CD14-positive monocyte (primary cell): ENCODE measurements around the gene GDPGP1. TPM values are rescaled to one million over a fixed set of nuclear protein-coding genes. Genes with fewer than 3 reads are reported as not detected.
A peak's percentile ranks its signal among the peaks of the same experiment; 100 is the strongest.

Experiments used
- DNase-seq, 3 donors: peaks; one replicate each; pipeline ENCODE4 v3.0.0-alpha.2; 2011 to 2022
- H2AFZ ChIP-seq: 2 replicates; pipeline ENCODE4 v1.6.0; 2012; ENCODE audit warnings: mild to moderate bottlenecking, low read depth, low read length, inconsistent platforms; ENCODE audit not compliant: insufficient read depth, poor library complexity, severe bottlenecking
- H3K27ac ChIP-seq, 2 donors: 1 replicate in 1 of 2; 2 replicates in 1 of 2; pipeline ENCODE4 v1.5.1; 2012 to 2013; ENCODE audit warnings: low read length in 2 of 2, control low read depth in 1 of 2, inconsistent platforms in 1 of 2, low read depth in 1 of 2, mild to moderate bottlenecking in 1 of 2
- H3K27me3 ChIP-seq, 2 donors: one replicate each; pipeline versions ENCODE4 v1.6.0 to v1.6.1; 2011 to 2013; ENCODE audit warnings: low read length in 2 of 2; ENCODE audit not compliant: control insufficient read depth in 2 of 2, insufficient read depth in 2 of 2
- H3K36me3 ChIP-seq, 2 donors: replicated peaks in 1 of 2; 1 replicate in 1 of 2; 2 replicates in 1 of 2; pipeline versions ENCODE4 v1.5.1 to v1.6.1; 2012 to 2013; ENCODE audit warnings: low read length in 2 of 2, control low read depth in 1 of 2, inconsistent platforms in 1 of 2, mild to moderate bottlenecking in 1 of 2; ENCODE audit not compliant: insufficient read depth in 2 of 2, control insufficient read depth in 1 of 2
- H3K4me1 ChIP-seq, 2 donors: 1 replicate in 1 of 2; 2 replicates in 1 of 2; pipeline versions ENCODE4 v1.5.1 to v1.6.1; 2012 to 2013; ENCODE audit warnings: low read length in 2 of 2, control low read depth in 1 of 2, inconsistent platforms in 1 of 2, mild to moderate bottlenecking in 1 of 2, moderate library complexity in 1 of 2; ENCODE audit not compliant: insufficient read depth in 2 of 2, control insufficient read depth in 1 of 2
- H3K4me2 ChIP-seq: replicated peaks from 2 replicates; pipeline ENCODE3; 2012; ENCODE audit warnings: low read length, moderate library complexity, mild to moderate bottlenecking; ENCODE audit not compliant: poor library complexity, severe bottlenecking; ENCODE audit errors: extremely low read depth
- H3K4me3 ChIP-seq, 3 experiments: fragments of 200-600 bp in 1 of 3; sonication (generic) in 1 of 3; replicated peaks in 1 of 3; 1 replicate in 2 of 3; 2 replicates in 1 of 3; pipeline ENCODE4 v1.5.1; 2011 to 2013; ENCODE audit warnings: low read length in 3 of 3, mild to moderate bottlenecking in 3 of 3, control low read depth in 2 of 3, low read depth in 2 of 3, inconsistent platforms in 1 of 3, moderate library complexity in 1 of 3
- H3K79me2 ChIP-seq: 2 replicates; pipeline ENCODE4 v1.6.0; 2012; ENCODE audit warnings: mild to moderate bottlenecking, control low read depth, inconsistent platforms, low read length, moderate library complexity; ENCODE audit not compliant: insufficient read depth
- H3K9ac ChIP-seq: 2 replicates; pipeline ENCODE4 v1.6.0; 2017; ENCODE audit warnings: low read length, mild to moderate bottlenecking; ENCODE audit not compliant: insufficient read depth, poor library complexity, severe bottlenecking
- H3K9me3 ChIP-seq, 2 donors: replicated peaks in 1 of 2; 1 replicate in 1 of 2; 2 replicates in 1 of 2; pipeline versions ENCODE4 v1.5.1 to v1.6.1; 2012 to 2013; ENCODE audit warnings: low read length in 2 of 2, control low read depth in 1 of 2; ENCODE audit not compliant: control insufficient read depth in 1 of 2, insufficient read depth in 1 of 2
- H4K20me1 ChIP-seq: 2 replicates; pipeline ENCODE4 v1.6.0; 2012; ENCODE audit warnings: mild to moderate bottlenecking, low read length, control low read depth, moderate library complexity; ENCODE audit not compliant: insufficient read depth
- H3K27ac Mint-ChIP-seq, 7 donors: one replicate each; pipeline ENCODE4 v1.8.0; 2020; ENCODE audit warnings: mild to moderate bottlenecking in 7 of 7, mixed read lengths in 7 of 7, moderate library complexity in 6 of 7, inconsistent platforms in 2 of 7
- H3K27me3 Mint-ChIP-seq, 3 donors: one replicate each; pipeline ENCODE4 v1.8.0; 2021 to 2022; ENCODE audit warnings: low read depth in 3 of 3, mild to moderate bottlenecking in 3 of 3, mixed read lengths in 3 of 3, moderate library complexity in 3 of 3, inconsistent platforms in 1 of 3
- H3K36me3 Mint-ChIP-seq, 2 donors: one replicate each; pipeline ENCODE4 v1.8.0; 2020; ENCODE audit warnings: mixed read lengths in 2 of 2, inconsistent platforms in 1 of 2, mild to moderate bottlenecking in 1 of 2
- H3K4me1 Mint-ChIP-seq: one replicate; pipeline ENCODE4 v1.8.0; 2020; ENCODE audit warnings: mild to moderate bottlenecking, mixed read lengths
- H3K4me3 Mint-ChIP-seq, 2 donors: one replicate each; pipeline ENCODE4 v1.8.0; 2020; ENCODE audit warnings: mild to moderate bottlenecking in 2 of 2, mixed read lengths in 2 of 2, moderate library complexity in 1 of 2
- H3K9me3 Mint-ChIP-seq, 7 donors: one replicate each; pipeline ENCODE4 v1.8.0; 2020 to 2022; ENCODE audit warnings: mixed read lengths in 7 of 7, mild to moderate bottlenecking in 6 of 7, moderate library complexity in 6 of 7, inconsistent platforms in 2 of 7
- CTCF ChIP-seq: fragments of 200-600 bp; IDR thresholded peaks from one replicate; pipeline ENCODE4 v1.8.0; 2022; ENCODE audit warnings: antibody characterized with exemption, mild to moderate bottlenecking
- WGBS: methylation state at CpG from one replicate; pipeline ENCODE4 v1.1.5; 2013; ENCODE audit warnings: missing lambda C conversion rate; ENCODE audit not compliant: insufficient coverage; 5-methylcytosine and 5-hydroxymethylcytosine counted together
- intact Hi-C, 2 donors: fragments of 100-400 bp; cut with micrococcal nuclease; formaldehyde crosslinking; loops; one replicate each; pipeline versions ENCODE4 v1.15.0 to v1.15.1; 2023
- polyA plus RNA-seq, 3 donors: library from polyadenylated mRNA; depleted of rRNA in 1 of 3; unstranded in 2 of 3; stranded (reverse) in 1 of 3; fragments of 300-500 nt in 2 of 3; fragments of >200 nt in 1 of 3; fragmentation: Illumina TruSeq in 2 of 3; gene quantifications; 1 replicate in 2 of 3; 2 replicates in 1 of 3; pipeline ENCODE4 v1.2.3, GENCODE V29; 2012 to 2021

The GDPGP1 gene
- polyA plus RNA-seq, 3 donors: 0.53 to 3.3 (median 0.91) TPM

- Mint-ChIP-seq H3K4me3 (peak within 1 kb of the TSS; percentile 80 to 90), H3K9me3 (peaks cover 0 to 1% (median 0%) of the 10 kb centered on the region in 7 donors), H3K36me3 (peaks cover 46 to 59% of the 10 kb centered on the region in 2 donors), H3K27me3 (peaks cover 0 to 1% (median 0%) of the 10 kb centered on the region in 3 donors), H3K27ac (peak within 1 kb of the TSS; percentile 88 to 96 (median 93)), H3K4me1 (peaks cover 40% of the 10 kb centered on the region)
- WGBS: under 1% methylated on average over 63 of the region's 63 CpGs
- Histone ChIP-seq H3K4me3 (peak within 1 kb of the TSS; percentile 73 to 96 (median 91)), H3K4me2 (peak within 1 kb of the TSS; percentile 94), H3K4me1 (peaks cover 41 to 47% of the 10 kb centered on the region in 2 donors), H2AFZ (peak within 1 kb of the TSS; percentile 70), H3K27ac (peak within 1 kb of the TSS; percentile 78 to 95), H3K79me2 (peaks cover 32% of the 10 kb centered on the region), H3K9ac (peak within 1 kb of the TSS; percentile 95), H4K20me1 (peaks cover 29% of the 10 kb centered on the region), H3K27me3 (no peaks in the 10 kb centered on the region), H3K9me3 (no peaks in the 10 kb centered on the region), H3K36me3 (peaks cover 28 to 43% of the 10 kb centered on the region in 2 donors)
- DNase-seq: peak; percentile 97 to 98 (median 98)
- intact Hi-C loops: loop anchor here (2.0 to 10.0 kb wide), 4 partner anchors 31 to 659 kb away; partner anchors contain the start of genes NGRN (in 2 of the 2), IQGAP1 (in 1 of the 2) and TICRR (in 1 of the 2)
- TF ChIP-seq CTCF: peak; percentile 66
Observed at GRCh38 chr15:90233387-90234095, 468 bp upstream of the GDPGP1 start, which contains the start of gene CIB1. CIB1 (minus strand) TSS chr15:90233941; CDS start chr15:90233885, 56 bp downstream.

- peak in 1 of 3 donors; percentile 41 for DNase-seq
- Histone ChIP-seq H3K36me3 (peaks cover 18 to 38% of the 10 kb centered on the region in 2 donors), H3K79me2 (peaks cover 3% of the 10 kb centered on the region), H3K27me3 (no peaks in the 10 kb centered on the region), H3K4me1 (peaks cover 7 to 8% of the 10 kb centered on the region in 2 donors), H4K20me1 (no peaks in the 10 kb centered on the region), H3K4me3 (no peak overlapping the region), H3K4me2 (no peak overlapping the region), H3K9ac (no peak overlapping the region), H3K27ac (no peak overlapping the region), H2AFZ (no peak overlapping the region), H3K9me3 (no peaks in the 10 kb centered on the region)
- no peak for TF ChIP-seq CTCF
- H3K27me3 Mint-ChIP-seq: peaks cover 0 to 1% (median 1%) of the 10 kb centered on the region in 3 donors
- peaks cover 31 to 43% of the 10 kb centered on the region in 2 donors for H3K36me3 Mint-ChIP-seq
- H3K27ac Mint-ChIP-seq: peak overlapping the region in 2 of 7 donors; percentile 7 to 69
- peaks cover 0 to 5% (median 0%) of the 10 kb centered on the region in 7 donors for H3K9me3 Mint-ChIP-seq
- no CpG with 5 or more reads among the region's 3 CpGs for WGBS
- peaks cover 13% of the 10 kb centered on the region for H3K4me1 Mint-ChIP-seq
- H3K4me3 Mint-ChIP-seq: no peak overlapping the region
- intact Hi-C loops: loop anchor here in 1 of 2 donors (10.0 kb wide), 2 partner anchors 145 to 665 kb away; partner anchors contain the start of genes IQGAP1 and TICRR
Observed at GRCh38 chr15:90239371-90239770, 5.4 kb downstream of the GDPGP1 start.
